KMS-11 (cell line): ENCODE data around the gene ARMC2.

ENCODE experiments used
- H2AFZ ChIP-seq: fragments of 200-600 bp; sonication (generic); 2 replicates; pipeline ENCODE4 v1.6.1; 2016; ENCODE audit warnings: antibody characterized with exemption, mixed run types, low read depth
- H3K27ac ChIP-seq: fragments of 200-600 bp; sonication (generic); 2 replicates; pipeline ENCODE4 v1.6.1; 2016; ENCODE audit warnings: mild to moderate bottlenecking, mixed run types
- H3K27me3 ChIP-seq: fragments of 200-600 bp; sonication (generic); 2 replicates; pipeline ENCODE4 v1.6.1; 2017; ENCODE audit warnings: mild to moderate bottlenecking, low read depth, mixed run types, moderate library complexity; ENCODE audit not compliant: insufficient read depth
- H3K36me3 ChIP-seq: fragments of 200-600 bp; sonication (generic); 2 replicates; pipeline ENCODE4 v1.6.1; 2017; ENCODE audit warnings: mild to moderate bottlenecking, mixed run types; ENCODE audit not compliant: insufficient read depth
- H3K4me1 ChIP-seq: fragments of 200-600 bp; sonication (generic); 2 replicates; pipeline ENCODE4 v1.6.1; 2016; ENCODE audit warnings: mild to moderate bottlenecking, low read depth, mixed run types; ENCODE audit not compliant: poor library complexity, severe bottlenecking
- H3K4me2 ChIP-seq: fragments of 200-600 bp; sonication (generic); 2 replicates; pipeline ENCODE4 v1.7.0; 2016; ENCODE audit warnings: mild to moderate bottlenecking, mixed run types
- H3K4me3 ChIP-seq: fragments of 200-600 bp; sonication (generic); IDR thresholded peaks from 2 replicates; pipeline ENCODE4 v1.6.1; 2017; ENCODE audit warnings: low read depth, low read length, mixed read lengths; ENCODE audit not compliant: insufficient read depth
- H3K79me2 ChIP-seq: fragments of 200-600 bp; sonication (generic); 2 replicates; pipeline ENCODE4 v1.6.1; 2016; ENCODE audit warnings: low read depth, mixed run types; ENCODE audit not compliant: insufficient read depth
- H3K9ac ChIP-seq: fragments of 200-600 bp; sonication (generic); 2 replicates; pipeline ENCODE4 v1.6.1; 2016; ENCODE audit warnings: mild to moderate bottlenecking, mixed run types
- H4K20me1 ChIP-seq: fragments of 200-600 bp; sonication (generic); 2 replicates; pipeline ENCODE4 v1.6.1; 2016; ENCODE audit warnings: mild to moderate bottlenecking, mixed run types; ENCODE audit not compliant: insufficient read depth
- TF ChIP-seq, protein P1 (sequence below): fragments of 200-600 bp; sonication (generic); conservative IDR thresholded peaks from 2 replicates; pipeline ENCODE4 v1.6.1; 2017; ENCODE audit warnings: low read depth, mild to moderate bottlenecking, antibody characterized with exemption, low read length, moderate library complexity, mixed read lengths

ARMC2 gene

DNA sequence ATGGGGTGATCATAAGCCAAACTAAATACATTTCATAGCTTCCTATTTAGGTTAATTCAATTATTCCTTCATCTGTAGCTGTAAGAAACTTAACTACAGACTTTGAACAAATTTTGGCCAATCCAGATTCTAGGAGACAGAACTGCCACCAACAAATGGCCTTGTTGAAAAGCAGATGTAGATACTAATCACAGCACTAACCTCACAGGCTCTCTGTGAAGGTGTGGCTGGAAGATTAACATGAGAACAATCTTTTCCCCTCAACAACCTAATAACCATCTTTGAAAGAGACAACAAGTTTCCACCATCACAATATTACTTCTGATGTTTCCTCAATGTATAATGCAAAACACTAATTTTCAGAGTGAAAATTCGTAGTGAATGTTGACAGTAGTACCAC, 158.6 kb downstream of the ARMC2 start:
- H3K79me2 ChIP-seq = no peaks in the 10 kb centered on the region
- H3K4me2 ChIP-seq = no peak overlapping the region
- no peaks in the 10 kb centered on the region for H3K36me3 ChIP-seq
- no peak overlapping the region for H3K4me3 ChIP-seq
- no peaks in the 10 kb centered on the region for H4K20me1 ChIP-seq
- H3K4me1 ChIP-seq = peaks cover 28% of the 10 kb centered on the region
- H2AFZ ChIP-seq = no peak overlapping the region
- H3K27me3 ChIP-seq = no peaks in the 10 kb centered on the region
- no peak overlapping the region for H3K27ac ChIP-seq
- TF ChIP-seq, protein P1, sequence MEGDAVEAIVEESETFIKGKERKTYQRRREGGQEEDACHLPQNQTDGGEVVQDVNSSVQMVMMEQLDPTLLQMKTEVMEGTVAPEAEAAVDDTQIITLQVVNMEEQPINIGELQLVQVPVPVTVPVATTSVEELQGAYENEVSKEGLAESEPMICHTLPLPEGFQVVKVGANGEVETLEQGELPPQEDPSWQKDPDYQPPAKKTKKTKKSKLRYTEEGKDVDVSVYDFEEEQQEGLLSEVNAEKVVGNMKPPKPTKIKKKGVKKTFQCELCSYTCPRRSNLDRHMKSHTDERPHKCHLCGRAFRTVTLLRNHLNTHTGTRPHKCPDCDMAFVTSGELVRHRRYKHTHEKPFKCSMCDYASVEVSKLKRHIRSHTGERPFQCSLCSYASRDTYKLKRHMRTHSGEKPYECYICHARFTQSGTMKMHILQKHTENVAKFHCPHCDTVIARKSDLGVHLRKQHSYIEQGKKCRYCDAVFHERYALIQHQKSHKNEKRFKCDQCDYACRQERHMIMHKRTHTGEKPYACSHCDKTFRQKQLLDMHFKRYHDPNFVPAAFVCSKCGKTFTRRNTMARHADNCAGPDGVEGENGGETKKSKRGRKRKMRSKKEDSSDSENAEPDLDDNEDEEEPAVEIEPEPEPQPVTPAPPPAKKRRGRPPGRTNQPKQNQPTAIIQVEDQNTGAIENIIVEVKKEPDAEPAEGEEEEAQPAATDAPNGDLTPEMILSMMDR = no peak
- no peak overlapping the region for H3K9ac ChIP-seq

DNA sequence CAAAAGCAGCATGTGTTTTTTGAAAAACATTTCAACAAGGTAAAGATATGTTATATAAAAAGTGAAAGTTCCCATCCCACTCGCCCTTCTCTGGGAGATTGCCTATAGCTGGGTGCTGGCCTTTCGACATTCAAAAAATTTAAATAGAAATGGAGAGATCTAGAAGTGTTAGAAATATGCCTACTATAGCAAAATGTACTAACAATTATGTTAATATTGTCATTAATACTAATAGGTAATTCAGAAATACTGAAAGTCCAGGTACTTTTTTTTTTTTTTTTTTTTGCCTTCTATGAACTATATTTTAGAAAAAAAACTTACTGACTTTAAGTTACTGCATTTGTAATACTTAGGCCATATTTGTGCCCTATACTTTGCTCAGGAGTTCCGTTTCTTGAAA, 159.3 kb downstream of the ARMC2 start:
- Histone ChIP-seq H2AFZ (no peak overlapping the region), H3K27me3 (no peaks in the 10 kb centered on the region), H3K4me2 (no peak overlapping the region), H3K79me2 (no peaks in the 10 kb centered on the region), H4K20me1 (no peaks in the 10 kb centered on the region), H3K4me1 (peaks cover 23% of the 10 kb centered on the region), H3K36me3 (no peaks in the 10 kb centered on the region), H3K4me3 (no peak overlapping the region), H3K27ac (no peak overlapping the region), H3K9ac (no peak overlapping the region)
- TF ChIP-seq, protein P1 = no peak

DNA sequence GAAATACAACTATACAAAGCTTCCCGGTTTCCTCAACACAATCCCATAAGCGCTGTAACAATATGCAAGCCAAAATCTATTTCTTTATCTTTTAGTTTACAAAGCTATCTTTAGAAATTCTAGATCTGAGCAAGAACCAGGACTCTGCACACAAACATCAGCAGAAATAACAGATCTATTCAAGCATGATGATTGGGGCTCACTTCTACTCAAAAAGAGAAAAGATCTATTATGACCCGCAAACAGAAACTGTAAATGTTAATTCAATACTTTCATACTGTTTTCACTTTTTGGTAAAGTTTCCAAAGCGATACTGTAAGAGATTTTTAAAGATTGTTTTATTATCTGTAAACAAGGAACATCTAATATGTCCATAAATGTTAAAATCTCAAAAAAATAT, 159.8 kb downstream of the ARMC2 start:
- Histone ChIP-seq H3K4me3 (no peak overlapping the region), H3K9ac (no peak overlapping the region), H3K79me2 (no peaks in the 10 kb centered on the region), H3K4me2 (peak overlapping the region; percentile 61), H4K20me1 (no peaks in the 10 kb centered on the region), H3K4me1 (peaks cover 18% of the 10 kb centered on the region), H3K27me3 (no peaks in the 10 kb centered on the region), H2AFZ (no peak overlapping the region), H3K27ac (no peak overlapping the region), H3K36me3 (no peaks in the 10 kb centered on the region)
- TF ChIP-seq, protein P1 = no peak

DNA sequence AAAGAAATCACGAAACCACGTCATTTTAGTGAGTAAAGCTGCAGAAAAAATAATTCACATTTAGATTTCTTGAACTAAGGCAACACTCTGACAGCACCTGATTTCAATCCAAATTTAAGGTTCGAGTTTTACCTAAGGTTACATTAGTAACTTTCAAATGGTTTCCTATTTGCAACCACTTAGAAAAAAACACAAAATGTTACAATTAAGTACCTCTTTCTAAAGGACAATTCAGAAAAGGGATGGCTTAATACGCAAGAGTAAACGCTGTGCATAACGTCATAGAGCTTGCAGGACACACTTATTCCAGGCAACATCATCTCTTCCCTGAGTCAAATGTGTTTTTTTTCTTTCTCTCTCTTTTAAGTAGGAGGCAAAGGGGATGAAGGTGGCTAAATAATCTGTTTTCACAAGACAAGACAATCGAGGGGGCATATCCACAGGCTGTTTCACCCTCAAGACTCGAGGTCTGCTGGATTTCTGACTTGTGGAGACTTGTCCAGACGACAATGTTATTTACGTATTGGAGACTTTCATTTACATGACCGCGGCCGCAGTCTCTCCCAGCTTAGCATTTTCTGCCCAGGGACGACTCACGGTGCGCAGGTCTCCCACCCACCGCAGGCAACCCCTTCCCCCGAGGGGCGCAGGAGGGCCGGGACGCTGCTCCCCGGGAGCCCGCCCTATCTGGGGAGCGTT, 160.5 kb downstream of the ARMC2 start:
- Histone ChIP-seq H3K4me2 (peak overlapping the region; percentile 61), H2AFZ (peak overlapping the region; percentile 88), H3K4me3 (no peak overlapping the region), H3K4me1 (peaks cover 18% of the 10 kb centered on the region), H3K36me3 (no peaks in the 10 kb centered on the region), H3K27ac (no peak overlapping the region), H4K20me1 (no peaks in the 10 kb centered on the region), H3K9ac (peak overlapping the region; percentile 57; the same call in 1 of the 2 replicates), H3K27me3 (no peaks in the 10 kb centered on the region), H3K79me2 (no peaks in the 10 kb centered on the region)
- TF ChIP-seq, protein P1 = no peak
